CD14-positive monocyte (primary cell): ENCODE measurements around the gene RPS2. TPM values are rescaled to one million over a fixed set of nuclear protein-coding genes. Genes with fewer than 3 reads are reported as not detected.

ENCODE experiments used
- DNase-seq, 3 donors: peaks; one replicate each; pipeline ENCODE4 v3.0.0-alpha.2; 2011 to 2022
- H2AFZ ChIP-seq: 2 replicates; pipeline ENCODE4 v1.6.0; 2012; ENCODE audit warnings: mild to moderate bottlenecking, low read depth, low read length, inconsistent platforms; ENCODE audit not compliant: insufficient read depth, poor library complexity, severe bottlenecking
- H3K27ac ChIP-seq, 2 donors: 1 replicate in 1 of 2; 2 replicates in 1 of 2; pipeline ENCODE4 v1.5.1; 2012 to 2013; ENCODE audit warnings: low read length in 2 of 2, control low read depth in 1 of 2, inconsistent platforms in 1 of 2, low read depth in 1 of 2, mild to moderate bottlenecking in 1 of 2
- H3K27me3 ChIP-seq, 2 donors: one replicate each; pipeline versions ENCODE4 v1.6.0 to v1.6.1; 2011 to 2013; ENCODE audit warnings: low read length in 2 of 2; ENCODE audit not compliant: control insufficient read depth in 2 of 2, insufficient read depth in 2 of 2
- H3K36me3 ChIP-seq, 2 donors: replicated peaks in 1 of 2; 1 replicate in 1 of 2; 2 replicates in 1 of 2; pipeline versions ENCODE4 v1.5.1 to v1.6.1; 2012 to 2013; ENCODE audit warnings: low read length in 2 of 2, control low read depth in 1 of 2, inconsistent platforms in 1 of 2, mild to moderate bottlenecking in 1 of 2; ENCODE audit not compliant: insufficient read depth in 2 of 2, control insufficient read depth in 1 of 2
- H3K4me1 ChIP-seq, 2 donors: 1 replicate in 1 of 2; 2 replicates in 1 of 2; pipeline versions ENCODE4 v1.5.1 to v1.6.1; 2012 to 2013; ENCODE audit warnings: low read length in 2 of 2, control low read depth in 1 of 2, inconsistent platforms in 1 of 2, mild to moderate bottlenecking in 1 of 2, moderate library complexity in 1 of 2; ENCODE audit not compliant: insufficient read depth in 2 of 2, control insufficient read depth in 1 of 2
- H3K4me2 ChIP-seq: replicated peaks from 2 replicates; pipeline ENCODE3; 2012; ENCODE audit warnings: low read length, moderate library complexity, mild to moderate bottlenecking; ENCODE audit not compliant: poor library complexity, severe bottlenecking; ENCODE audit errors: extremely low read depth
- H3K4me3 ChIP-seq, 3 experiments: fragments of 200-600 bp in 1 of 3; sonication (generic) in 1 of 3; replicated peaks in 1 of 3; 1 replicate in 2 of 3; 2 replicates in 1 of 3; pipeline ENCODE4 v1.5.1; 2011 to 2013; ENCODE audit warnings: low read length in 3 of 3, mild to moderate bottlenecking in 3 of 3, control low read depth in 2 of 3, low read depth in 2 of 3, inconsistent platforms in 1 of 3, moderate library complexity in 1 of 3
- H3K79me2 ChIP-seq: 2 replicates; pipeline ENCODE4 v1.6.0; 2012; ENCODE audit warnings: mild to moderate bottlenecking, control low read depth, inconsistent platforms, low read length, moderate library complexity; ENCODE audit not compliant: insufficient read depth
- H3K9ac ChIP-seq: 2 replicates; pipeline ENCODE4 v1.6.0; 2017; ENCODE audit warnings: low read length, mild to moderate bottlenecking; ENCODE audit not compliant: insufficient read depth, poor library complexity, severe bottlenecking
- H3K9me3 ChIP-seq, 2 donors: replicated peaks in 1 of 2; 1 replicate in 1 of 2; 2 replicates in 1 of 2; pipeline versions ENCODE4 v1.5.1 to v1.6.1; 2012 to 2013; ENCODE audit warnings: low read length in 2 of 2, control low read depth in 1 of 2; ENCODE audit not compliant: control insufficient read depth in 1 of 2, insufficient read depth in 1 of 2
- H4K20me1 ChIP-seq: 2 replicates; pipeline ENCODE4 v1.6.0; 2012; ENCODE audit warnings: mild to moderate bottlenecking, low read length, control low read depth, moderate library complexity; ENCODE audit not compliant: insufficient read depth
- H3K27ac Mint-ChIP-seq, 7 donors: one replicate each; pipeline ENCODE4 v1.8.0; 2020; ENCODE audit warnings: mild to moderate bottlenecking in 7 of 7, mixed read lengths in 7 of 7, moderate library complexity in 6 of 7, inconsistent platforms in 2 of 7
- H3K27me3 Mint-ChIP-seq, 3 donors: one replicate each; pipeline ENCODE4 v1.8.0; 2021 to 2022; ENCODE audit warnings: low read depth in 3 of 3, mild to moderate bottlenecking in 3 of 3, mixed read lengths in 3 of 3, moderate library complexity in 3 of 3, inconsistent platforms in 1 of 3
- H3K36me3 Mint-ChIP-seq, 2 donors: one replicate each; pipeline ENCODE4 v1.8.0; 2020; ENCODE audit warnings: mixed read lengths in 2 of 2, inconsistent platforms in 1 of 2, mild to moderate bottlenecking in 1 of 2
- H3K4me1 Mint-ChIP-seq: one replicate; pipeline ENCODE4 v1.8.0; 2020; ENCODE audit warnings: mild to moderate bottlenecking, mixed read lengths
- H3K4me3 Mint-ChIP-seq, 2 donors: one replicate each; pipeline ENCODE4 v1.8.0; 2020; ENCODE audit warnings: mild to moderate bottlenecking in 2 of 2, mixed read lengths in 2 of 2, moderate library complexity in 1 of 2
- H3K9me3 Mint-ChIP-seq, 7 donors: one replicate each; pipeline ENCODE4 v1.8.0; 2020 to 2022; ENCODE audit warnings: mixed read lengths in 7 of 7, mild to moderate bottlenecking in 6 of 7, moderate library complexity in 6 of 7, inconsistent platforms in 2 of 7
- WGBS: methylation state at CpG from one replicate; pipeline ENCODE4 v1.1.5; 2013; ENCODE audit warnings: missing lambda C conversion rate; ENCODE audit not compliant: insufficient coverage; 5-methylcytosine and 5-hydroxymethylcytosine counted together
- intact Hi-C, 2 donors: fragments of 100-400 bp; cut with micrococcal nuclease; formaldehyde crosslinking; loops; one replicate each; pipeline versions ENCODE4 v1.15.0 to v1.15.1; 2023
- polyA plus RNA-seq, 3 donors: library from polyadenylated mRNA; depleted of rRNA in 1 of 3; unstranded in 2 of 3; stranded (reverse) in 1 of 3; fragments of 300-500 nt in 2 of 3; fragments of >200 nt in 1 of 3; fragmentation: Illumina TruSeq in 2 of 3; gene quantifications; 1 replicate in 2 of 3; 2 replicates in 1 of 3; pipeline ENCODE4 v1.2.3, GENCODE V29; 2012 to 2021
- TF ChIP-seq, protein P1 (sequence below): fragments of 200-600 bp; IDR thresholded peaks from one replicate; pipeline ENCODE4 v1.8.0; 2022; ENCODE audit warnings: antibody characterized with exemption, mild to moderate bottlenecking

The RPS2 gene
- polyA plus RNA-seq, 3 donors = 1,849 to 2,136 (median 1,893) TPM

DNA sequence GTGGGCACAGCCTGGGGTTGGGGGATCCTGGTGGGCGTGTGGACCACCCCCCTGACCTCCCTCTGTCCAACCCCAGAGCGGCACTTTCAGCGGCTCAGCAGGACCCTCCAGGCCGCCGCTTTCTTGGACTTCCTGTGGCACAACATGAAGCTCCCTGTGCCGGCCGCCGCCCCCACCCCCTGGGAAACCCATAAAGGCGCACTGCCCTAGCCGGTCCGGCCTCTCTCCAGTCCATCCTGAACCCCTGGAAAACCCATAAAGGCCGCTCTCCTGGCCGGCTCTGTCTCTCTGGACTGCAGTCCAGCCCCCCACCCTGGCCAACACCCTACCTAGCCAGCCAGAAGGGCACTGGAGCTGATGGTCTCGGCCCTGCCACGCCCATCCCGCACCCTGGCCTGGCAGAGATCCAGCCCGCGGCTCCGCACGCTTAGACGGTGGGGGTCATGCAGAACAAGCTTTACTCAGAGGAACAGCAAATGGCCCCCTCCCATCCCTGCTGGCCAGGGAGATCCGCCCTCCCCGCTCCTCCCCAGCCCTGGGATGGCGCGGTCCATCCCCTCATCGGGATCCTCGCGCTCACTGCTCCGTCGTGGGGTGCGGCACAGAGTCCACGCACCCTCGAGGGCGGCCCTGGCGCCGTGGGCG lies 14.0 kb upstream of the RPS2 start:
- Histone ChIP-seq H3K9me3 (peaks cover 0 to 17% of the 10 kb centered on the region in 2 donors), H3K9ac (no peak overlapping the region), H3K4me2 (no peak overlapping the region), H3K4me1 (peaks cover 8 to 11% of the 10 kb centered on the region in 2 donors), H3K36me3 (peaks cover 45 to 47% of the 10 kb centered on the region in 2 donors), H2AFZ (no peak overlapping the region), H4K20me1 (peaks cover 4% of the 10 kb centered on the region), H3K27me3 (peaks cover 30 to 48% of the 10 kb centered on the region in 2 donors), H3K27ac (no peak overlapping the region), H3K4me3 (no peak overlapping the region), H3K79me2 (no peaks in the 10 kb centered on the region)
- peaks cover 49 to 55% of the 10 kb centered on the region in 2 donors for H3K36me3 Mint-ChIP-seq
- no peak for DNase-seq
- H3K9me3 Mint-ChIP-seq = peaks cover 0 to 12% (median 5%) of the 10 kb centered on the region in 7 donors
- WGBS = 93% methylated on average over 36 of the region's 37 CpGs
- intact Hi-C loops = no loop called here
- TF ChIP-seq, protein P1, sequence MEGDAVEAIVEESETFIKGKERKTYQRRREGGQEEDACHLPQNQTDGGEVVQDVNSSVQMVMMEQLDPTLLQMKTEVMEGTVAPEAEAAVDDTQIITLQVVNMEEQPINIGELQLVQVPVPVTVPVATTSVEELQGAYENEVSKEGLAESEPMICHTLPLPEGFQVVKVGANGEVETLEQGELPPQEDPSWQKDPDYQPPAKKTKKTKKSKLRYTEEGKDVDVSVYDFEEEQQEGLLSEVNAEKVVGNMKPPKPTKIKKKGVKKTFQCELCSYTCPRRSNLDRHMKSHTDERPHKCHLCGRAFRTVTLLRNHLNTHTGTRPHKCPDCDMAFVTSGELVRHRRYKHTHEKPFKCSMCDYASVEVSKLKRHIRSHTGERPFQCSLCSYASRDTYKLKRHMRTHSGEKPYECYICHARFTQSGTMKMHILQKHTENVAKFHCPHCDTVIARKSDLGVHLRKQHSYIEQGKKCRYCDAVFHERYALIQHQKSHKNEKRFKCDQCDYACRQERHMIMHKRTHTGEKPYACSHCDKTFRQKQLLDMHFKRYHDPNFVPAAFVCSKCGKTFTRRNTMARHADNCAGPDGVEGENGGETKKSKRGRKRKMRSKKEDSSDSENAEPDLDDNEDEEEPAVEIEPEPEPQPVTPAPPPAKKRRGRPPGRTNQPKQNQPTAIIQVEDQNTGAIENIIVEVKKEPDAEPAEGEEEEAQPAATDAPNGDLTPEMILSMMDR = no peak
- H3K27ac Mint-ChIP-seq = no peak overlapping the region
- H3K4me1 Mint-ChIP-seq = peaks cover 6% of the 10 kb centered on the region
- peak overlapping the region in 1 of 2 donors; percentile 57 for H3K4me3 Mint-ChIP-seq
- H3K27me3 Mint-ChIP-seq = peaks cover 46 to 61% (median 49%) of the 10 kb centered on the region in 3 donors

DNA sequence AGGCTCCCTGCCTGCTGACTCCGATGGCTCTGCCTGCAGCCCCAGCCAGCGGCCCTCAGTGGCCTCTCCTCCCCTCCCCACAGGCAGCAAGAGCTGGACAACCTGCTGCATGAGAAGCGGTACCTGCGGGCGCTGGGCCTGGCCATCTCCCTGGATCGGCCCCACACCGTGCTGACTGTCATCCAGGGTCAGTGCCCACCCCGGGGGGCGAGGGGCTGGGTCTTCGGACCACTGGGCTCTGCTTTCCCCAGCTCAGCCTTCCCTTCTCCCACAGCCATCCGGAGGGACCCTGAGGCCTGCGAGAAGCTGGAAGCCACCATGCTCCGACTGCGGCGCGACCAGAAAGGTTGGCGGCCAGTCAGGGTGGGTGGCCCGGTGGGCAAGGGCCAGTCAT lies 13.2 kb upstream of the RPS2 start:
- H3K27ac Mint-ChIP-seq = no peak overlapping the region
- H3K4me2 ChIP-seq = no peak overlapping the region

More for the DNA sequence above, 13.2 kb upstream of the RPS2 start:
- Histone ChIP-seq H3K4me3 (no peak overlapping the region), H3K4me1 (peaks cover 4 to 7% of the 10 kb centered on the region in 2 donors), H4K20me1 (peaks cover 4% of the 10 kb centered on the region), H3K36me3 (peaks cover 45 to 47% of the 10 kb centered on the region in 2 donors), H3K27ac (no peak overlapping the region), H2AFZ (no peak overlapping the region), H3K79me2 (peaks cover 1% of the 10 kb centered on the region), H3K27me3 (peaks cover 30 to 43% of the 10 kb centered on the region in 2 donors), H3K9ac (no peak overlapping the region), H3K9me3 (peaks cover 0 to 17% of the 10 kb centered on the region in 2 donors)
- H3K36me3 Mint-ChIP-seq = peaks cover 45 to 51% of the 10 kb centered on the region in 2 donors
- H3K4me3 Mint-ChIP-seq = no peak overlapping the region
- H3K27me3 Mint-ChIP-seq = peaks cover 41 to 54% (median 44%) of the 10 kb centered on the region in 3 donors
- TF ChIP-seq, protein P1 = no peak
- WGBS = 94% methylated on average over 13 of the region's 18 CpGs
- intact Hi-C loops = no loop called here
- peaks cover 6% of the 10 kb centered on the region for H3K4me1 Mint-ChIP-seq
- peaks cover 0 to 12% (median 3%) of the 10 kb centered on the region in 7 donors for H3K9me3 Mint-ChIP-seq
- no peak for DNase-seq
